ENCODE results near the gene ADCY1.

ADCY1 gene

DNA sequence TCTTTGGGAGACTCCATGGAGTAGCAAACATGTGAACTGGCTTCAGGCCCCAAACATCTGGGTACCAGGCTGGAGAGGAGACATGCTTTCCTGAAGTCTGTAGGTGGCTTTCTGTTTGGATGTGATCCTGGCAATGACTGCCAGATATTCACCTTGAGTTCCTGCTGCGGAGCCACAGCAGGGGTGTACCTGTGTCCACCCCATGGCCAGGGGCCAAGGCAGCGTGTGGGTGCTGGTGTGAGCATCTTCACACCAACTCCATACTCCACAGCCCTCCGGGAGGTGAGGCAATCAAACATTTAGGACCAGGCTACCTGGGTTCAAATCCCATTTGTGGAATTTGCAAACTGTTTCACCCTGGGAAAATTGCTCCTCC lies 113.0 kb downstream of the ADCY1 start:
- no peak overlapping the region for H2BK15ac ChIP-seq (replicated peaks; ENCODE audit: low read depth)
- H2BK120ac ChIP-seq (ENCODE audit: low read depth, low read length), result no peak overlapping the region
- H2BK5ac ChIP-seq (ENCODE audit: low read length), result no peak overlapping the region
- H2AK5ac ChIP-seq (ENCODE audit: low read length), result no peak overlapping the region
- H4K5ac ChIP-seq (ENCODE audit: low read length), result no peak overlapping the region
- no peak overlapping the region for H3K56ac ChIP-seq (ENCODE audit: low read length)
- H3K79me1 ChIP-seq (ENCODE audit: low read length), result no peaks in the 10 kb centered on the region
- no peaks in the 10 kb centered on the region for H3K36me3 ChIP-seq (ENCODE audit: control insufficient read depth, insufficient read depth, low read length)
- DNase-seq, result no peak
- no peak overlapping the region for H3K23ac ChIP-seq (ENCODE audit: low read length)
- no peaks in the 10 kb centered on the region for H3K27me3 ChIP-seq (ENCODE audit: insufficient read depth, low read length, poor library complexity)
- H3K9ac ChIP-seq (ENCODE audit: low read length), result no peak overlapping the region
- no peak overlapping the region for H4K8ac ChIP-seq (ENCODE audit: low read depth, low read length)
- H3K18ac ChIP-seq (ENCODE audit: low read length), result no peak overlapping the region
- H3K4ac ChIP-seq (ENCODE audit: low read depth, low read length), result no peak overlapping the region
- WGBS (ENCODE audit: extremely low coverage, insufficient coverage, low lambda C conversion rate), result no CpG with 5 or more reads among the region's 3 CpGs
- H3K4me3 ChIP-seq (ENCODE audit: low read length), result no peak overlapping the region
- H3K4me2 ChIP-seq (ENCODE audit: low read length), result no peak overlapping the region
- H3K27ac ChIP-seq (ENCODE audit: low read depth, low read length), result no peak overlapping the region
- H3K79me2 ChIP-seq (ENCODE audit: control insufficient read depth, insufficient read depth, low read length), result no peaks in the 10 kb centered on the region
- H3K4me1 ChIP-seq (ENCODE audit: control insufficient read depth, low read depth, low read length), result no peaks in the 10 kb centered on the region

DNA sequence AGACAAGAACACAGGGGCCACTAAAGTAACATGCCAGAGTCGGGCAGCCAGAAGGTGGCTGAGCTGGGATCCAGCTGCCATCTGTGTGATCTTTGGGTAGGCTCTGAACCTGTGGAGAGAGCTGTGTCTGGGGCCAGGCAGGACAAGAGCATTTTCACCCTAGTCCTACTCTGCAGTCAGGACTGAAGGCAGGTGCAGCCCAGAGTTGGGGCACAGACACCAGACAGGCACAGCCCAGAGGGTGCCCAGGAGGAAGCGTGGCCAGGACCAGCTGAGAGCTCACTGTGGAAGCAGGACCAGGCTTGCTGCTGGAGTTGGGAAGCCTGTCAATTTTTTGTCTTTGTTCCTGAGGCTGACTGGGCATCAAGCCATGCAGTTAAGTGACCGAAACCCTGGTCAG lies 113.6 kb downstream of the ADCY1 start:
- WGBS (ENCODE audit: extremely low coverage, insufficient coverage, low lambda C conversion rate), result no CpG with 5 or more reads among the region's 3 CpGs
- no peak for DNase-seq
- Histone ChIP-seq H3K79me2 (ENCODE audit: control insufficient read depth, insufficient read depth, low read length) (no peaks in the 10 kb centered on the region), H3K18ac (ENCODE audit: low read length) (no peak overlapping the region), H3K4me2 (ENCODE audit: low read length) (no peak overlapping the region), H2BK120ac (ENCODE audit: low read depth, low read length) (no peak overlapping the region), H3K79me1 (ENCODE audit: low read length) (no peaks in the 10 kb centered on the region), H4K8ac (ENCODE audit: low read depth, low read length) (no peak overlapping the region), H4K5ac (ENCODE audit: low read length) (no peak overlapping the region), H3K4me1 (ENCODE audit: control insufficient read depth, low read depth, low read length) (no peaks in the 10 kb centered on the region), H3K4me3 (ENCODE audit: low read length) (no peak overlapping the region), H3K27me3 (ENCODE audit: insufficient read depth, low read length, poor library complexity) (no peaks in the 10 kb centered on the region), H2BK5ac (ENCODE audit: low read length) (no peak overlapping the region), H2AK5ac (ENCODE audit: low read length) (no peak overlapping the region), H3K9ac (ENCODE audit: low read length) (no peak overlapping the region), H3K56ac (ENCODE audit: low read length) (no peak overlapping the region), H3K27ac (ENCODE audit: low read depth, low read length) (no peak overlapping the region), H3K36me3 (ENCODE audit: control insufficient read depth, insufficient read depth, low read length) (no peaks in the 10 kb centered on the region), H2BK15ac (replicated peaks; ENCODE audit: low read depth) (no peak overlapping the region), H3K4ac (ENCODE audit: low read depth, low read length) (no peak overlapping the region), H3K23ac (ENCODE audit: low read length) (no peak overlapping the region)

DNA sequence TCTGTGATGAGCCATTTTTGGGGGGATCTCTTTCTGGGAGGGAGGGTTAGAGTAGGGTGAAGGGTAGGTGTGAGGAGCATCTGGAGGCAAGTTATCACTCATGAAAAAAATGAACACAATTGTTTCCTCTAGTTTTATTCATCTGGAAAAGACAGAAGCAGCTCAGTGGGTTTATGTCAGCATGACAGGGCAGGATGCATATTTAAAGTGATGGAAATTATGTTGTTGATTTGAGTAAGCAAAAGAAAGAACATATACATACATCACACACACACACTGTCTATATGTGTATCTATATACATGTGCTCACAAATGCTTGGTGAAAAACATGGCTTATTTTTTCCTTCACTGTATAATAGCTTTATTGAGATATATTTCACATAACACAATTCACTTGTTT lies 114.2 kb downstream of the ADCY1 start:
- no peak overlapping the region for H3K4me3 ChIP-seq (ENCODE audit: low read length)
- H2BK15ac ChIP-seq (replicated peaks; ENCODE audit: low read depth), result no peak overlapping the region
- no peak overlapping the region for H2AK5ac ChIP-seq (ENCODE audit: low read length)
- no peaks in the 10 kb centered on the region for H3K27me3 ChIP-seq (ENCODE audit: insufficient read depth, low read length, poor library complexity)
- H3K56ac ChIP-seq (ENCODE audit: low read length), result no peak overlapping the region
- no peak for DNase-seq
- no peak overlapping the region for H4K5ac ChIP-seq (ENCODE audit: low read length)
- no peak overlapping the region for H3K9ac ChIP-seq (ENCODE audit: low read length)
- H3K27ac ChIP-seq (ENCODE audit: low read depth, low read length), result no peak overlapping the region
- H3K4me1 ChIP-seq (ENCODE audit: control insufficient read depth, low read depth, low read length), result no peaks in the 10 kb centered on the region
- no peaks in the 10 kb centered on the region for H3K79me2 ChIP-seq (ENCODE audit: control insufficient read depth, insufficient read depth, low read length)
- no peaks in the 10 kb centered on the region for H3K36me3 ChIP-seq (ENCODE audit: control insufficient read depth, insufficient read depth, low read length)
- no peak overlapping the region for H3K4me2 ChIP-seq (ENCODE audit: low read length)
- H3K79me1 ChIP-seq (ENCODE audit: low read length), result no peaks in the 10 kb centered on the region
- H3K18ac ChIP-seq (ENCODE audit: low read length), result no peak overlapping the region
- H4K8ac ChIP-seq (ENCODE audit: low read depth, low read length), result no peak overlapping the region
- no peak overlapping the region for H3K23ac ChIP-seq (ENCODE audit: low read length)
- H2BK120ac ChIP-seq (ENCODE audit: low read depth, low read length), result no peak overlapping the region
- no peak overlapping the region for H3K4ac ChIP-seq (ENCODE audit: low read depth, low read length)
- no peak overlapping the region for H2BK5ac ChIP-seq (ENCODE audit: low read length)

DNA sequence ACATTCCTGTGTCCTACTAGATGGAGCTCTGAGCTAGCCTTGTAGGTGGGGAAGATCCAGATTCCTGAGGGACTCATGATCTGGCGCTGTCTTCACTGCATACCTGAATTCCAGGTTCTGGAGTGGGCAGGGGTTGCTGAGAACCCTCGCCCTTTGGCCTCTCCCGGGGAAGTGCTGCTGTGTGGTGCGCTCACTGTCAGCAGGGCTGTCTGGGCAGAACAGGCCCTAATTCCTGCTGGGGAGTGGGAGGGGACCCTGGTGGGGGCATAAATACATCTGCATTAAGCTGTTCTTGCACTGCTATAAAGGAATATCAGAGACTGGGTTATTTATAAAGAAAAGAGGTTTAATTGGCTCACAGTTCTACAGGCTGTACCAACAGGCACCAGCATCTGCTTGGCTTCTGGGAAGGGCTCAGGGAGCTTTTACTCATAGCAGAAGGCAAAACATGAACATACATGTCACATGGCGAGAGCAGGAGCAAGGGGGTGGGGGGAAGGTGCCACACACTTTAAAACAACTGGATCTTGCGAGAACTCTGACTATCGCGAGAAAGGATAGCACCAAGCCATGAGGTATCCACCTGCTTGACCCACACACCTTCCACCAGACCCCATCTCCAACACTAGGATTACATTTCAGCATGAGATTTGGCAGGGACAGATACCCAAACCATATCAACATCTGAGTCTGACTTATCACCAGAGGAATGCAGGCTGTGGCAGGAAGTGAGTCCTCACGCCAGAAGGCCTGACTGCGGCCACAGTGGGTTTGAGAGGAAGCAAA lies 115.0 kb downstream of the ADCY1 start:
- H3K27me3 ChIP-seq (ENCODE audit: insufficient read depth, low read length, poor library complexity), result no peaks in the 10 kb centered on the region
- no CpG with 5 or more reads among the region's 10 CpGs for WGBS (ENCODE audit: extremely low coverage, insufficient coverage, low lambda C conversion rate)
- no peaks in the 10 kb centered on the region for H3K4me1 ChIP-seq (ENCODE audit: control insufficient read depth, low read depth, low read length)
- H3K4ac ChIP-seq (ENCODE audit: low read depth, low read length), result no peak overlapping the region
- H2BK5ac ChIP-seq (ENCODE audit: low read length), result no peak overlapping the region
- no peak overlapping the region for H4K8ac ChIP-seq (ENCODE audit: low read depth, low read length)
- H3K4me3 ChIP-seq (ENCODE audit: low read length), result no peak overlapping the region
- no peaks in the 10 kb centered on the region for H3K36me3 ChIP-seq (ENCODE audit: control insufficient read depth, insufficient read depth, low read length)
- H3K56ac ChIP-seq (ENCODE audit: low read length), result no peak overlapping the region
- H2BK15ac ChIP-seq (replicated peaks; ENCODE audit: low read depth), result no peak overlapping the region
- H3K79me2 ChIP-seq (ENCODE audit: control insufficient read depth, insufficient read depth, low read length), result no peaks in the 10 kb centered on the region
- no peak overlapping the region for H3K27ac ChIP-seq (ENCODE audit: low read depth, low read length)
- no peak overlapping the region for H3K18ac ChIP-seq (ENCODE audit: low read length)
- no peak overlapping the region for H3K4me2 ChIP-seq (ENCODE audit: low read length)
- no peak overlapping the region for H2AK5ac ChIP-seq (ENCODE audit: low read length)
- H3K9ac ChIP-seq (ENCODE audit: low read length), result no peak overlapping the region
- H2BK120ac ChIP-seq (ENCODE audit: low read depth, low read length), result no peak overlapping the region
- DNase-seq, result peak; percentile 72
- H3K23ac ChIP-seq (ENCODE audit: low read length), result no peak overlapping the region
- H3K79me1 ChIP-seq (ENCODE audit: low read length), result no peaks in the 10 kb centered on the region
- H4K5ac ChIP-seq (ENCODE audit: low read length), result no peak overlapping the region

DNA sequence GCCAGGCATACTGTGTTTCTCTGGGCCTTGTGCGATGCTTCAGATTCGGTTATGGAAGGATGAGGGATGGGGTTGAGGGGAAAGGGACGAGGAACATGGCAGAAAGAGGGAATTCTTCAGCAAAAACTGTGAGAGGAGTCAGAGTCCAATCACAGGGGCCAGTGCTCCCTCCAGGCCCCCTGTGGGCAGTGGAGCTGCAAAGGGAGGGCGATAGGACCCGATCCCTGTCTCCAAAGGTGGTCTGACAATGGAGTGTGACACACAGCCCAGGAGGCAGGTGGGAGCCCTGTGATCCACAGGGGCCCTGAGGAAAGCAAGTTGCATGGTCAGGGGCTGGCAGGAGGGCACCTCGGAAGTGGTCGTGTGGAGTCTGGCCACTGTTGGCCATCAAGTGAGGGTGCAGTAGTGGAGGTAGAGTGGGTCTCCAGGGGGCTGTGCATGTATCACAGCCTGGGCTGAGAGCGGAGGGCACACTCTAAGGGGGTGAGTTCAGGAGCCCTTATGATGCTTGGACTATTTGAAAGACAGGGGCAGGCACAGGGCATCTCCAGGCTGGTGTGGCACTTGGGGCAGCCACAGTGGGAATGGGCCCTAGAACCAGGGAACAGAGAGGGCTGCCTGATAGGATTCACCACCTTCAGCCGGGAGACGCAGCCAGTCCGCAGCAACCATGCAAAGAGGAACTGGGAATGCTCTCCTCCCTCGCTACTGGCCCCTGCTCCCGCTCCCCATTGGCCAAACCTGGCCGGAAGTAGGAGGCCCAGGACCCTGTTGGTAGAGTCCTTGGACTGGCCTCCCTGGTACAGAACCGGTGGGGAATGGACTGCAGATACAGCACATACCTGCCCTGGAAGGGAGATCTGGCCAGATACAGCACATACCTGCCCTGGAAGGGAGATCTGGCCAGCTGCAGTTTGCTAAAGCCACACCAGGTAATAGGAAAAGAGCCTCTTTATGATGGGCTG lies 115.9 kb downstream of the ADCY1 start:
- Histone ChIP-seq H3K18ac (ENCODE audit: low read length) (no peak overlapping the region), H3K79me1 (ENCODE audit: low read length) (no peaks in the 10 kb centered on the region), H3K23ac (ENCODE audit: low read length) (no peak overlapping the region), H3K4me1 (ENCODE audit: control insufficient read depth, low read depth, low read length) (no peaks in the 10 kb centered on the region), H4K5ac (ENCODE audit: low read length) (no peak overlapping the region), H3K4me2 (ENCODE audit: low read length) (no peak overlapping the region), H3K27ac (ENCODE audit: low read depth, low read length) (no peak overlapping the region), H3K4me3 (ENCODE audit: low read length) (no peak overlapping the region), H2BK5ac (ENCODE audit: low read length) (no peak overlapping the region), H3K9ac (ENCODE audit: low read length) (no peak overlapping the region), H3K56ac (ENCODE audit: low read length) (no peak overlapping the region), H2BK120ac (ENCODE audit: low read depth, low read length) (no peak overlapping the region), H4K8ac (ENCODE audit: low read depth, low read length) (no peak overlapping the region), H3K4ac (ENCODE audit: low read depth, low read length) (no peak overlapping the region), H3K36me3 (ENCODE audit: control insufficient read depth, insufficient read depth, low read length) (no peaks in the 10 kb centered on the region), H3K27me3 (ENCODE audit: insufficient read depth, low read length, poor library complexity) (no peaks in the 10 kb centered on the region), H2AK5ac (ENCODE audit: low read length) (no peak overlapping the region), H2BK15ac (replicated peaks; ENCODE audit: low read depth) (no peak overlapping the region), H3K79me2 (ENCODE audit: control insufficient read depth, insufficient read depth, low read length) (no peaks in the 10 kb centered on the region)
- no CpG with 5 or more reads among the region's 15 CpGs for WGBS (ENCODE audit: extremely low coverage, insufficient coverage, low lambda C conversion rate)
- no peak for DNase-seq

All from mesendoderm (in vitro differentiated cells).